Spleen (tissue), 11 donors: ENCODE data around the gene CDC27. TPM values are rescaled to one million over a fixed set of nuclear protein-coding genes. Genes with fewer than 3 reads are reported as not detected.
"Not testable (repeated sequence)": the region's sequence is repeated elsewhere in the genome, so short reads cannot be mapped to it uniquely, and the experiment has no call there.

Experiments used
- DNase-seq: peaks from one replicate; pipeline ENCODE4 v3.0.0-alpha.2; 2020
- H3K27ac ChIP-seq, 8 donors: fragments of 200-600 bp; sonication (generic) in 7 of 8; 1 replicate in 4 of 8; 2 replicates in 4 of 8; pipeline versions ENCODE4 v1.5.0 to v1.8.0; 2016 to 2021; ENCODE audit warnings: inconsistent platforms in 4 of 8, mild to moderate bottlenecking in 4 of 8, moderate library complexity in 1 of 8
- H3K27me3 ChIP-seq, 7 donors: fragments of 200-600 bp; sonication (generic) in 6 of 7; replicated peaks in 1 of 7; 1 replicate in 4 of 7; 2 replicates in 3 of 7; pipeline versions ENCODE4 v1.5.0 to v1.8.0; 2016 to 2021; ENCODE audit warnings: inconsistent platforms in 3 of 7, mild to moderate bottlenecking in 1 of 7
- H3K36me3 ChIP-seq, 6 donors: fragments of 200-600 bp; sonication (generic) in 5 of 6; 1 replicate in 4 of 6; 2 replicates in 2 of 6; pipeline versions ENCODE4 v1.5.0 to v1.8.0; 2016 to 2021; ENCODE audit warnings: inconsistent platforms in 2 of 6
- H3K4me1 ChIP-seq, 6 donors: fragments of 200-600 bp; sonication (generic) in 5 of 6; 1 replicate in 3 of 6; 2 replicates in 3 of 6; pipeline versions ENCODE4 v1.5.0 to v1.8.0; 2016 to 2021; ENCODE audit warnings: inconsistent platforms in 3 of 6
- H3K4me3 ChIP-seq, 8 donors: fragments of 200-600 bp; sonication (generic) in 7 of 8; 1 replicate in 4 of 8; 2 replicates in 4 of 8; pipeline versions ENCODE4 v1.5.0 to v1.8.0; 2016 to 2021; ENCODE audit warnings: inconsistent platforms in 4 of 8, mild to moderate bottlenecking in 4 of 8, moderate library complexity in 2 of 8
- H3K9me3 ChIP-seq, 8 donors: fragments of 200-600 bp; sonication (generic) in 7 of 8; 1 replicate in 4 of 8; 2 replicates in 4 of 8; pipeline versions ENCODE4 v1.5.0 to v1.8.0; 2016 to 2021; ENCODE audit warnings: inconsistent platforms in 4 of 8
- CTCF ChIP-seq, 11 experiments: fragments of 200-600 bp in 7 of 11; fragments of 450-650 bp in 4 of 11; sonication (generic) in 4 of 11; IDR thresholded peaks in 8 of 11; conservative IDR thresholded peaks in 3 of 11; 1 replicate in 7 of 11; 2 replicates in 4 of 11; pipeline versions ENCODE4 v1.4.0 to v1.8.0; 2016 to 2021; ENCODE audit warnings: antibody characterized with exemption in 11 of 11, inconsistent platforms in 4 of 11, mild to moderate bottlenecking in 1 of 11
- POLR2A ChIP-seq, 3 donors: fragments of 450-650 bp; IDR thresholded peaks; one replicate each; pipeline ENCODE4 v1.5.1; 2017; ENCODE audit warnings: antibody characterized with exemption in 3 of 3, mild to moderate bottlenecking in 1 of 3
- POLR2AphosphoS5 ChIP-seq, 3 donors: sonication (generic); formaldehyde crosslinking; IDR thresholded peaks; one replicate each; pipeline ENCODE4 v1.5.1; 2017; ENCODE audit warnings: antibody characterized with exemption in 3 of 3
- whole genome bisulfite sequencing, 5 donors: extraction: QIAGEN DNeasy Blood & Tissue Kit in 3 of 5; methylation state at CpG; one replicate each; pipeline versions ENCODE4 v1.1.5 to v1.1.7; 2013 to 2018; 5-methylcytosine and 5-hydroxymethylcytosine counted together
- intact Hi-C: fragments of 100-400 bp; cut with DNase I; formaldehyde crosslinking; loops from one replicate; pipeline ENCODE4 v1.15.0; 2023; ENCODE audit warnings: low total_unique reads
- polyA plus RNA-seq, 3 donors: library from polyadenylated mRNA; stranded (reverse); fragments of 200-250 nt; gene quantifications; one replicate each; pipeline ENCODE4 v1.2.1, GENCODE V29; 2013
- total RNA-seq, 7 donors: library from RNA; depleted of rRNA in 3 of 7; stranded (reverse); fragments of >200 nt in 3 of 7; fragmentation: NEBNext Ultra II Directional in 4 of 7; extraction: Animal tissue kit (Norgen Biotek cat#: 25700) in 4 of 7; gene quantifications; one replicate each; pipeline versions ENCODE4 v1.1.0 to v1.2.1, GENCODE V29; 2016 to 2021
- donor health status: healthy with polysubstance abuse.
- donor health status: DM: no; HTN: no; CAD: no; lungs with moderate emphysema.
- donor health status: DM: no; HTN: no; CAD: no.
- donor health status: Bipolar disorder and iron deficiency.
- donor health status: healthy.
- donor health status: DM: no; HTN: no; CAD: no.
- donor health status: DM: yes; HTN: yes; CAD: no.

Gene CDC27
- total and polyA plus RNA-seq, 10 donors = 14.0 to 94.5 (median 75.8) TPM

GRCh38 chr17:47180337-47180736 lies 8.8 kb downstream of the CDC27 start:
- no peak for DNase-seq
- WGBS, 5 donors = 90 to 98% (median 93%) methylated on average over 1 of the region's 1 CpG
- H3K9me3 ChIP-seq = no peaks in the 10 kb centered on the region
- peaks cover 5 to 62% (median 29%) of the 10 kb centered on the region in 6 donors for H3K36me3 ChIP-seq
- H3K27ac ChIP-seq = no peak overlapping the region
- no peak for TF ChIP-seq CTCF (IDR thresholded peaks at IDR 0.05 in 8 of 11, conservative IDR thresholded peaks at IDR 0.05 in 3 of 11)
- no peak for TF ChIP-seq POLR2A (IDR thresholded peaks at IDR 0.05)
- TF ChIP-seq POLR2AphosphoS5 (IDR thresholded peaks at IDR 0.05) = no peak
- H3K27me3 ChIP-seq = no peaks in the 10 kb centered on the region
- peaks cover 12 to 88% (median 55%) of the 10 kb centered on the region in 6 donors for H3K4me1 ChIP-seq
- H3K4me3 ChIP-seq = no peak overlapping the region
- intact Hi-C loops = no loop called here

- Histone ChIP-seq H3K36me3 (peaks cover 5 to 74% (median 32%) of the 10 kb centered on the region in 6 donors), H3K4me1 (peaks cover 6 to 88% (median 53%) of the 10 kb centered on the region in 6 donors), H3K27ac (no peak overlapping the region), H3K9me3 (no peaks in the 10 kb centered on the region), H3K27me3 (no peaks in the 10 kb centered on the region), H3K4me3 (no peak overlapping the region)
- WGBS, 5 donors = 80 to 97% (median 94%) methylated on average over 3 of the region's 3 CpGs
- TF ChIP-seq CTCF (IDR thresholded peaks at IDR 0.05 in 8 of 11, conservative IDR thresholded peaks at IDR 0.05 in 3 of 11) (no peak), POLR2AphosphoS5 (IDR thresholded peaks at IDR 0.05) (no peak), POLR2A (IDR thresholded peaks at IDR 0.05) (no peak)
- no peak for DNase-seq
- intact Hi-C loops = no loop called here
These were observed 10.0 kb downstream of the CDC27 start for GRCh38 chr17:47179141-47179540.

- no peaks in the 10 kb centered on the region for H3K9me3 ChIP-seq
- H3K27me3 ChIP-seq = no peaks in the 10 kb centered on the region
- intact Hi-C loops = no loop called here
- H3K4me1 ChIP-seq = peaks cover 0 to 87% (median 46%) of the 10 kb centered on the region in 6 donors
- DNase-seq = no peak
- H3K36me3 ChIP-seq = peaks cover 5 to 83% (median 36%) of the 10 kb centered on the region in 6 donors
- H3K27ac ChIP-seq = no peak overlapping the region
- TF ChIP-seq POLR2AphosphoS5 (IDR thresholded peaks at IDR 0.05) (no peak), POLR2A (IDR thresholded peaks at IDR 0.05) (no peak), CTCF (IDR thresholded peaks at IDR 0.05 in 8 of 11, conservative IDR thresholded peaks at IDR 0.05 in 3 of 11) (no peak)
- H3K4me3 ChIP-seq = no peak overlapping the region
- WGBS, 5 donors = 96% methylated on average over 7 of the region's 7 CpGs
These were observed 11.8 kb downstream of the CDC27 start for GRCh38 chr17:47177261-47177660.

GRCh38 chr17:47176389-47176826 lies 12.7 kb downstream of the CDC27 start:
- H3K27me3 ChIP-seq = no peaks in the 10 kb centered on the region
- no peaks in the 10 kb centered on the region for H3K9me3 ChIP-seq
- H3K27ac ChIP-seq = no peak overlapping the region
- H3K4me1 ChIP-seq = peaks cover 0 to 85% (median 45%) of the 10 kb centered on the region in 6 donors
- WGBS, 5 donors = 86 to 96% (median 87%) methylated on average over 2 of the region's 2 CpGs
- peaks cover 5 to 80% (median 36%) of the 10 kb centered on the region in 6 donors for H3K36me3 ChIP-seq
- H3K4me3 ChIP-seq = no peak overlapping the region
- no peak for DNase-seq
- TF ChIP-seq POLR2AphosphoS5 (IDR thresholded peaks at IDR 0.05) (no peak), CTCF (IDR thresholded peaks at IDR 0.05 in 8 of 11, conservative IDR thresholded peaks at IDR 0.05 in 3 of 11) (no peak)
- intact Hi-C loops = no loop called here

- intact Hi-C loops, H3K27me3 ChIP-seq, H3K27ac ChIP-seq, H3K9me3 ChIP-seq, DNase-seq, H3K4me3 ChIP-seq: not testable (repeated sequence)
- H3K4me1 ChIP-seq = peaks cover 0 to 88% (median 41%) of the 10 kb centered on the region in 6 donors
- peaks cover 5 to 84% (median 28%) of the 10 kb centered on the region in 6 donors for H3K36me3 ChIP-seq
- 83 to 96% (median 92%) methylated on average over 8 of the region's 8 CpGs for WGBS, 5 donors
These were observed 14.3 kb downstream of the CDC27 start for GRCh38 chr17:47174823-47175222.
